Inflammatory macrophage treated with lipopolysaccharide for 1 hour (primary cell): ENCODE measurements around the gene MBNL3.
A peak's percentile ranks its signal among the peaks of the same experiment; 100 is the strongest.

Experiments
- DNase-seq, 2 donors: peaks; one replicate each; pipeline ENCODE4 v3.0.0-alpha.2; 2020 to 2022

Gene MBNL3

GRCh38 chrX:132488819-132489577 is at the start of gene MBNL3:
TSS of gene MBNL3 (minus strand) at chrX:132489038. CDS start at chrX:132439611, 49,427 bp downstream.
- DNase-seq, result peak; percentile 40 to 43

- DNase-seq, result no peak
These were observed 44.6 kb upstream of the MBNL3 start for GRCh38 chrX:132533409-132533808.

GRCh38 chrX:132532913-132533312 is 44.1 kb upstream of the MBNL3 start:
- DNase-seq, result no peak

GRCh38 chrX:132532097-132532496 is 43.3 kb upstream of the MBNL3 start:
- DNase-seq, result no peak

- DNase-seq, result no peak
These were observed 32.0 kb upstream of the MBNL3 start for GRCh38 chrX:132520792-132521191.

GRCh38 chrX:132520213-132520612 is 31.4 kb upstream of the MBNL3 start:
- no peak for DNase-seq

GRCh38 chrX:132518401-132518800 is 29.6 kb upstream of the MBNL3 start:
- DNase-seq, result no peak

- DNase-seq, result no peak
These were observed 20.0 kb upstream of the MBNL3 start for GRCh38 chrX:132508834-132509233.

GRCh38 chrX:132505116-132505515 is 16.3 kb upstream of the MBNL3 start:
- no peak for DNase-seq

- no peak for DNase-seq
These were observed 15.6 kb upstream of the MBNL3 start for GRCh38 chrX:132504417-132504816.

GRCh38 chrX:132501606-132502005 is 12.8 kb upstream of the MBNL3 start:
- no peak for DNase-seq

GRCh38 chrX:132497432-132497831 is 8.6 kb upstream of the MBNL3 start:
- no peak for DNase-seq

- DNase-seq, result no peak
These were observed 4.3 kb upstream of the MBNL3 start for GRCh38 chrX:132493095-132493494.

- peak; percentile 58 to 81 for DNase-seq
These were observed 2.4 kb upstream of the MBNL3 start for GRCh38 chrX:132491191-132491590.

GRCh38 chrX:132489578-132490419 is 961 bp upstream of the MBNL3 start:
- DNase-seq, result no peak

GRCh38 chrX:132488180-132488705 is 595 bp downstream of the MBNL3 start:
- peak; percentile 48 to 53 for DNase-seq

- DNase-seq, result no peak
These were observed 2.1 kb downstream of the MBNL3 start for GRCh38 chrX:132486599-132487178.

GRCh38 chrX:132483951-132484350 is 4.9 kb downstream of the MBNL3 start:
- no peak for DNase-seq

- DNase-seq, result no peak
These were observed 5.3 kb downstream of the MBNL3 start for GRCh38 chrX:132483488-132483887.

- no peak for DNase-seq
These were observed 6.2 kb downstream of the MBNL3 start for GRCh38 chrX:132482632-132483031.

- no peak for DNase-seq
These were observed 7.4 kb downstream of the MBNL3 start for GRCh38 chrX:132481449-132481848.

- DNase-seq, result peak; percentile 33 to 47
These were observed 8.1 kb downstream of the MBNL3 start for GRCh38 chrX:132480581-132481203.
